ENCODE results near the gene PLCB1. TPM values are rescaled to one million over a fixed set of nuclear protein-coding genes. Genes with fewer than 3 reads are reported as not detected.

Gene PLCB1
- total RNA-seq, 1 experiment from 2014 or later, result 4.4 TPM

GRCh38 chr20:8870652-8871051 is 738.6 kb downstream of the PLCB1 start:
- no peaks in the 10 kb centered on the region for H3K36me3 ChIP-seq (ENCODE audit: low read depth, low read length)
- no peak overlapping the region for H3K27ac ChIP-seq (ENCODE audit: low read length)
- H3K9ac ChIP-seq (ENCODE audit: low read length), result no peak overlapping the region
- no peaks in the 10 kb centered on the region for H3K79me2 ChIP-seq (ENCODE audit: low read length)
- BruUV-seq (replicated peaks), result no TSS peak
- H3K27me3 ChIP-seq (ENCODE audit: low read length), result no peaks in the 10 kb centered on the region
- H3K4me2 ChIP-seq (ENCODE audit: low read length), result no peak overlapping the region
- H3K9me2 ChIP-seq (replicated peaks; ENCODE audit: low read length), result no peaks in the 10 kb centered on the region
- peaks cover 10% of the 10 kb centered on the region for H3K4me1 ChIP-seq (ENCODE audit: insufficient read depth, low read length)
- H3K9me3 ChIP-seq (ENCODE audit: low read length), result no peaks in the 10 kb centered on the region
- DNase-seq (no peak), ATAC-seq (no peak)
- H4K20me1 ChIP-seq (ENCODE audit: low read length), result no peaks in the 10 kb centered on the region
- no peaks in the 10 kb centered on the region for H3F3A ChIP-seq (ENCODE audit: low read length, unreplicated experiment)
- ChIA-PET CTCF (no interaction called here), POLR2A (ENCODE audit: unreplicated experiment) (no interaction called here)
- H3K4me3 ChIP-seq (ENCODE audit: low read length), result no peak overlapping the region
- H2AFZ ChIP-seq (ENCODE audit: low read length), result no peak overlapping the region
- intact Hi-C loops (cut with micrococcal nuclease), result no loop called here
- TF ChIP-seq CTCF (conservative IDR thresholded peaks at IDR 0.05; ENCODE audit: low read depth, low read length) (no peak), EZH2 (IDR thresholded peaks at IDR 0.05; ENCODE audit: low read length, unreplicated experiment) (no peak), EZH2phosphoT487 (IDR thresholded peaks at IDR 0.05; ENCODE audit: borderline replicate concordance, low read length) (no peak)

- no peak for ATAC-seq
Measured at GRCh38 chr20:8874437-8874836, 742.4 kb downstream of the PLCB1 start.

More at GRCh38 chr20:8874437-8874836, 742.4 kb downstream of the PLCB1 start:
- Histone ChIP-seq H3K9ac (ENCODE audit: low read length) (no peak overlapping the region), H3K27ac (ENCODE audit: low read length) (no peak overlapping the region), H3K4me2 (ENCODE audit: low read length) (no peak overlapping the region), H3F3A (ENCODE audit: low read length, unreplicated experiment) (no peaks in the 10 kb centered on the region), H3K27me3 (ENCODE audit: low read length) (no peaks in the 10 kb centered on the region), H3K9me3 (ENCODE audit: low read length) (no peaks in the 10 kb centered on the region), H3K9me2 (replicated peaks; ENCODE audit: low read length) (no peaks in the 10 kb centered on the region), H3K4me1 (ENCODE audit: insufficient read depth, low read length) (peaks cover 13% of the 10 kb centered on the region), H4K20me1 (ENCODE audit: low read length) (no peaks in the 10 kb centered on the region), H3K4me3 (ENCODE audit: low read length) (no peak overlapping the region), H3K79me2 (ENCODE audit: low read length) (no peaks in the 10 kb centered on the region), H2AFZ (ENCODE audit: low read length) (peak overlapping the region; percentile 43; the same call in 1 of the 2 replicates), H3K36me3 (ENCODE audit: low read depth, low read length) (no peaks in the 10 kb centered on the region)
- ChIA-PET POLR2A (ENCODE audit: unreplicated experiment) (no interaction called here), CTCF (no interaction called here)
- DNase-seq, result no peak
- no TSS peak for BruUV-seq (replicated peaks)
- intact Hi-C loops (cut with micrococcal nuclease), result no loop called here
- TF ChIP-seq EZH2phosphoT487 (IDR thresholded peaks at IDR 0.05; ENCODE audit: borderline replicate concordance, low read length), result no peak
- no peak for TF ChIP-seq EZH2 (IDR thresholded peaks at IDR 0.05; ENCODE audit: low read length, unreplicated experiment)
- no peak for TF ChIP-seq CTCF (conservative IDR thresholded peaks at IDR 0.05; ENCODE audit: low read depth, low read length)

Measured in PC-3 (cell line).